Measurements from ENCODE around the gene ACBD4. TPM values are rescaled to one million over a fixed set of nuclear protein-coding genes. Genes with fewer than 3 reads are reported as not detected.
A peak's percentile ranks its signal among the peaks of the same experiment; 100 is the strongest.

The ACBD4 gene
- total RNA-seq, 4 donors from 2014 or later: 25.9 to 41.9 (median 28.2) TPM

GRCh38 chr17:45149669-45150664, 14.5 kb downstream of the ACBD4 start:
- Histone ChIP-seq H3K4me3 (peak overlapping the region; percentile 69 to 85 (median 73)), H3K4me1 (peaks cover 0 to 54% (median 28%) of the 10 kb centered on the region in 4 donors), H3K9me3 (no peaks in the 10 kb centered on the region), H3K27ac (peak overlapping the region; percentile 93 to 99 (median 94)), H3K27me3 (no peaks in the 10 kb centered on the region), H3K36me3 (no peaks in the 10 kb centered on the region)
- DNase-seq (ENCODE audit: low spot score in 2 of 2): peak; percentile 65 to 71
- 1% methylated on average over 56 of the region's 56 CpGs for WGBS, 2 donors
- peak in 1 of 2 donors; percentile 53 for TF ChIP-seq EP300 (IDR thresholded peaks at IDR 0.05)
- TF ChIP-seq POLR2A (IDR thresholded peaks at IDR 0.05): no peak
- TF ChIP-seq, protein P1, sequence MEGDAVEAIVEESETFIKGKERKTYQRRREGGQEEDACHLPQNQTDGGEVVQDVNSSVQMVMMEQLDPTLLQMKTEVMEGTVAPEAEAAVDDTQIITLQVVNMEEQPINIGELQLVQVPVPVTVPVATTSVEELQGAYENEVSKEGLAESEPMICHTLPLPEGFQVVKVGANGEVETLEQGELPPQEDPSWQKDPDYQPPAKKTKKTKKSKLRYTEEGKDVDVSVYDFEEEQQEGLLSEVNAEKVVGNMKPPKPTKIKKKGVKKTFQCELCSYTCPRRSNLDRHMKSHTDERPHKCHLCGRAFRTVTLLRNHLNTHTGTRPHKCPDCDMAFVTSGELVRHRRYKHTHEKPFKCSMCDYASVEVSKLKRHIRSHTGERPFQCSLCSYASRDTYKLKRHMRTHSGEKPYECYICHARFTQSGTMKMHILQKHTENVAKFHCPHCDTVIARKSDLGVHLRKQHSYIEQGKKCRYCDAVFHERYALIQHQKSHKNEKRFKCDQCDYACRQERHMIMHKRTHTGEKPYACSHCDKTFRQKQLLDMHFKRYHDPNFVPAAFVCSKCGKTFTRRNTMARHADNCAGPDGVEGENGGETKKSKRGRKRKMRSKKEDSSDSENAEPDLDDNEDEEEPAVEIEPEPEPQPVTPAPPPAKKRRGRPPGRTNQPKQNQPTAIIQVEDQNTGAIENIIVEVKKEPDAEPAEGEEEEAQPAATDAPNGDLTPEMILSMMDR (IDR thresholded peaks at IDR 0.05): no peak

- TF ChIP-seq, protein P1 (IDR thresholded peaks at IDR 0.05): no peak
- TF ChIP-seq POLR2A (IDR thresholded peaks at IDR 0.05): no peak
- TF ChIP-seq EP300 (IDR thresholded peaks at IDR 0.05): no peak
- Histone ChIP-seq H3K27ac (peak overlapping the region; percentile 38 to 99 (median 94)), H3K36me3 (no peaks in the 10 kb centered on the region), H3K27me3 (no peaks in the 10 kb centered on the region), H3K4me1 (peaks cover 0 to 53% (median 22%) of the 10 kb centered on the region in 4 donors), H3K4me3 (peak overlapping the region; percentile 69 to 85 (median 73)), H3K9me3 (no peaks in the 10 kb centered on the region)
- DNase-seq (ENCODE audit: low spot score in 2 of 2): no peak
- WGBS, 2 donors: 14 to 16% methylated on average over 8 of the region's 8 CpGs
These were observed 15.7 kb downstream of the ACBD4 start for GRCh38 chr17:45150911-45151809.

- H3K27me3 ChIP-seq: no peaks in the 10 kb centered on the region
- no peaks in the 10 kb centered on the region for H3K9me3 ChIP-seq
- no peak for DNase-seq (ENCODE audit: low spot score in 2 of 2)
- 94 to 95% methylated on average over 4 of the region's 4 CpGs for WGBS, 2 donors
- peaks cover 0 to 4% (median 0%) of the 10 kb centered on the region in 3 donors for H3K36me3 ChIP-seq
- H3K4me3 ChIP-seq: no peak overlapping the region
- H3K4me1 ChIP-seq: peaks cover 0 to 82% (median 40%) of the 10 kb centered on the region in 4 donors
- H3K27ac ChIP-seq: no peak overlapping the region
- TF ChIP-seq EP300 (IDR thresholded peaks at IDR 0.05) (no peak), POLR2A (IDR thresholded peaks at IDR 0.05) (no peak)
- TF ChIP-seq, protein P1 (IDR thresholded peaks at IDR 0.05): no peak
These were observed 19.5 kb downstream of the ACBD4 start for GRCh38 chr17:45155029-45155428.

- no peak for DNase-seq (ENCODE audit: low spot score in 2 of 2)
- WGBS, 2 donors: 96 to 100% methylated on average over 2 of the region's 2 CpGs
- no peak overlapping the region for H3K4me3 ChIP-seq
- H3K36me3 ChIP-seq: peaks cover 0 to 4% (median 0%) of the 10 kb centered on the region in 3 donors
- no peaks in the 10 kb centered on the region for H3K27me3 ChIP-seq
- TF ChIP-seq, protein P1 (IDR thresholded peaks at IDR 0.05): no peak
- TF ChIP-seq EP300 (IDR thresholded peaks at IDR 0.05): no peak
- no peak for TF ChIP-seq POLR2A (IDR thresholded peaks at IDR 0.05)
- no peaks in the 10 kb centered on the region for H3K9me3 ChIP-seq
- peaks cover 0 to 83% (median 42%) of the 10 kb centered on the region in 4 donors for H3K4me1 ChIP-seq
- peak overlapping the region in 1 of 4 donors; percentile 22 for H3K27ac ChIP-seq
These were observed 20.0 kb downstream of the ACBD4 start for GRCh38 chr17:45155483-45155882.

Measured in tibial nerve (tissue), 4 donors.